Fibroblast of lung (primary cell): Measurements from ENCODE around the gene RALBP1.

Experiments
- EZH2 ChIP-seq: IDR thresholded peaks from 2 replicates; pipeline ENCODE4 v1.5.1; 2012; ENCODE audit warnings: low read length, control low read depth, mild to moderate bottlenecking; ENCODE audit errors: missing control alignments
- TF ChIP-seq, protein P1 (sequence below), 2 donors: IDR thresholded peaks in 1 of 2; conservative IDR thresholded peaks in 1 of 2; 1 replicate in 1 of 2; 2 replicates in 1 of 2; pipeline ENCODE4 v1.5.1; 2011 to 2012; ENCODE audit warnings: low read length in 2 of 2, control low read depth in 1 of 2, inconsistent platforms in 1 of 2, low read depth in 1 of 2, mild to moderate bottlenecking in 1 of 2

DNA sequence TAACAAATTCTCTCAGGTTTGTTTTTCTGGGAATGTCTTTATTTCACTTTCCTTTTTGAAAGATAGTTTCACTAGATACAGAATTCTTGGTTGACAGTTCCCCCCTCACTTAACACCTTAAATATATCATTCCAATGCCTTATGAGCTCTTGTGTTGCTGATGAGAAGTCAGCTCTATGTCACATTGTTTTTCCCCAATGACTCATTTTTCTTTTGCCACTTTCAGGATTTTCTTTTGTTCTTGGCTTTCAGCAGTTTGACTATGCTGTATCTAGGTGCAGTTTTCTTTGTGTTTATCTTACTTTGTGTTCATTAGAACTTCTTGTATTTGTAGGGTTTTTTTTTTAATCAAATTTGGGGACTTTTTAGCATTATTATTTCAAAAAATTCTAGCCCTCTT lies 5.6 kb upstream of the RALBP1 start:
- TF ChIP-seq, protein P1, sequence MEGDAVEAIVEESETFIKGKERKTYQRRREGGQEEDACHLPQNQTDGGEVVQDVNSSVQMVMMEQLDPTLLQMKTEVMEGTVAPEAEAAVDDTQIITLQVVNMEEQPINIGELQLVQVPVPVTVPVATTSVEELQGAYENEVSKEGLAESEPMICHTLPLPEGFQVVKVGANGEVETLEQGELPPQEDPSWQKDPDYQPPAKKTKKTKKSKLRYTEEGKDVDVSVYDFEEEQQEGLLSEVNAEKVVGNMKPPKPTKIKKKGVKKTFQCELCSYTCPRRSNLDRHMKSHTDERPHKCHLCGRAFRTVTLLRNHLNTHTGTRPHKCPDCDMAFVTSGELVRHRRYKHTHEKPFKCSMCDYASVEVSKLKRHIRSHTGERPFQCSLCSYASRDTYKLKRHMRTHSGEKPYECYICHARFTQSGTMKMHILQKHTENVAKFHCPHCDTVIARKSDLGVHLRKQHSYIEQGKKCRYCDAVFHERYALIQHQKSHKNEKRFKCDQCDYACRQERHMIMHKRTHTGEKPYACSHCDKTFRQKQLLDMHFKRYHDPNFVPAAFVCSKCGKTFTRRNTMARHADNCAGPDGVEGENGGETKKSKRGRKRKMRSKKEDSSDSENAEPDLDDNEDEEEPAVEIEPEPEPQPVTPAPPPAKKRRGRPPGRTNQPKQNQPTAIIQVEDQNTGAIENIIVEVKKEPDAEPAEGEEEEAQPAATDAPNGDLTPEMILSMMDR (conservative IDR thresholded peaks at IDR 0.05 in 1 of 2, IDR thresholded peaks at IDR 0.05 in 1 of 2; ENCODE audit: low read depth in 1 of 2, low read length in 2 of 2), result no peak
- no peak for TF ChIP-seq EZH2
